Ishikawa (cell line): ENCODE measurements around the gene NOL4L.

Experiments used
- CEBPB ChIP-seq: IDR thresholded peaks from 2 replicates; pipeline ENCODE4 v1.6.1; 2012
- CREB1 ChIP-seq: IDR thresholded peaks from 2 replicates; pipeline ENCODE4 v1.6.1; 2012; ENCODE audit warnings: low read depth
- EGR1 ChIP-seq: IDR thresholded peaks from 2 replicates; pipeline ENCODE4 v1.6.1; 2012
- EP300 ChIP-seq: IDR thresholded peaks from 2 replicates; pipeline ENCODE4 v1.6.1; 2012; ENCODE audit warnings: borderline replicate concordance
- MAX ChIP-seq: IDR thresholded peaks from 2 replicates; pipeline ENCODE4 v1.6.1; 2012
- RAD21 ChIP-seq: IDR thresholded peaks from 2 replicates; pipeline ENCODE4 v1.6.1; 2012; ENCODE audit warnings: low read depth
- REST ChIP-seq: IDR thresholded peaks from 2 replicates; pipeline ENCODE4 v1.6.1; 2012; ENCODE audit warnings: low read depth, mild to moderate bottlenecking
- TCF12 ChIP-seq: IDR thresholded peaks from 2 replicates; pipeline ENCODE4 v1.6.1; 2012; ENCODE audit warnings: low read depth
- YY1 ChIP-seq: IDR thresholded peaks from 2 replicates; pipeline ENCODE4 v1.6.1; 2012; ENCODE audit warnings: low read depth
- ZBTB7A ChIP-seq: IDR thresholded peaks from 2 replicates; pipeline ENCODE4 v1.6.1; 2012; ENCODE audit warnings: low read depth

DNA sequence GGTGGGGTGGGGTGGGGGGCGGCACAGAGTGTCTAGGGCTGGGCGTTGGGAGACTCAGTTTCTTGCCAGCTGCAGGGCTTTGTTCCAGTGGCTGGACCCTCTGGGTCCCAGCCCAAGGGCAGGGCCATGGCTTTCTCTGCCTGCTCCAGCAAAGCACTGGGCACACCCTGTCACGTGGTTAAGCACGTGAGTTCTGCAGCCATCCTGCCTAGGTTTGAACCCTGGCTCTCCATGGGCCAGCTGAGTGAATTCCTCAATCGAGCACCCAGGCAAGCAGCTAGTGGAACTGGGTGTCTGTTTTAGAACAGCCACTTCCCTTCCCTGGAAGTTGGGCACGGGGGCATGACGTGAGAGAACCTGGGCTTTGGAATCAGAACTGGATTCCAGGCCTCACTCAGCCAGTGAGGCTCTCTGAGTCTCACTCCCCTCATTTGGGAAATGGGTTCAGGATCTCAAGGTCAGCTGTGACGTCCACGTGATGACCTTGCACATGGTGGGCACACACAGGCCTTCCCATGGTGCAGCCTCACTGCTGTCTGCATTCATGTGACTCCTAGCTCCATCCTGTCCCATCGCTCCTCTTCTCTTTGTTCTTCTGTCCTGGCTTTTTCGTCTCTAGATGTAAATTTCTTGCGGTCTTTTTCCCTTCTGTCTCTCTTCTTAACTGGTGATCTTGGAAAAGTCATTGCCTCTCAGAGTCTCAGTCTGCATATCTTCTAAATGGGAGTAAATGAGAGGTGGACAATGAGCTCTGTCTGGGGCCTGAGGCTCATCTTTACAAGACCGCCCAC lies 45.9 kb downstream of the NOL4L start:
- no peak for TF ChIP-seq EGR1
- no peak for TF ChIP-seq TCF12
- TF ChIP-seq REST, result no peak
- no peak for TF ChIP-seq CEBPB
- no peak for TF ChIP-seq EP300
- no peak for TF ChIP-seq RAD21
- no peak for TF ChIP-seq MAX
- no peak for TF ChIP-seq CREB1
- TF ChIP-seq ZBTB7A, result no peak
- no peak for TF ChIP-seq YY1
